ENCODE results near the gene HMBS. TPM values are rescaled to one million over a fixed set of nuclear protein-coding genes. Genes with fewer than 3 reads are reported as not detected.

The HMBS gene
- total and polyA plus RNA-seq, 4 donors: 10.5 to 224 (median 26.7) TPM

DNA sequence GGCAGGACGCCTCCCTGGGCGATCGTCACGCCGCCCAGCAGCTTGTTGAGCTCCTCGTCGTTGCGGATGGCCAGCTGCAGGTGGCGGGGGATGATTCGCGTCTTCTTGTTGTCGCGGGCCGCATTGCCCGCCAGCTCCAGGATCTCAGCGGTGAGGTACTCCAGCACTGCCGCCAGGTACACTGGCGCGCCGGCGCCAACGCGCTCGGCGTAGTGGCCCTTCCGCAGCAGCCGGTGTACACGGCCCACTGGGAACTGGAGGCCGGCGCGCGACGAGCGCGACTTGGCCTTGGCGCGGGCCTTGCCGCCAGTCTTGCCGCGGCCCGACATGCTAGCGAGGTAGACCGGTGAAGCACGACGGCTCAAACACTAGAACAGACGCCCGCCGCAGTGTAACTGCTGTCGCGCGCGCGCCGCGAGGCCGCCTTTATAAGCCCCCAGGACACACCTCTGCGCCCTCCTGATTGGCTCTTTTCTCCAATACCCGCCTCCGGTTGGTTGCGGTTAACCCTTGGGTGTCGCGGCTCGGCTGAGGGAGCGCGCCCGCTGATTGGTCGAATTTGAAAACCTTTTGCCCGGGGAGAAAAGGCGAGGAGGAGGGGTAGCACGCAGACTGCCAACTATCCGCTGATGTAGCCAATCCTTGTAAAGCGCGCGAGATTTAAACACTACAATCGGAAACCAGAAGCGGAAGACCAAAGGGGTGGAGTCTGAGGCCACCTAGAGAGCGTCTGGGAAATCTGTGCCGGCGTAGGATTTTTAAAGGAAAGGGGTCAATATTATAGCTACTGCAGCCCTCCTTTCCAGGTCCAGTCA is 10.6 kb downstream of the HMBS start:
- Histone ChIP-seq H3K9ac (ENCODE audit: low read depth in 1 of 2, low read length in 2 of 2) (peak overlapping the region; percentile 10 to 80), H3K27ac (ENCODE audit: low read depth in 1 of 2, low read length in 2 of 2) (peak overlapping the region; percentile 80 to 89), H3K9me3 (ENCODE audit: control insufficient read depth in 4 of 4, low read length in 3 of 4) (no peaks in the 10 kb centered on the region), H3K27me3 (ENCODE audit: control insufficient read depth in 4 of 4, insufficient read depth in 4 of 4, low read length in 3 of 4) (no peaks in the 10 kb centered on the region), H3K4me3 (ENCODE audit: low read depth in 1 of 3, low read length in 3 of 3) (peak overlapping the region; percentile 71 to 79 (median 75)), H3K36me3 (ENCODE audit: control insufficient read depth in 4 of 4, insufficient read depth in 3 of 4, low read depth in 1 of 4, low read length in 3 of 4) (peaks cover 4 to 23% (median 12%) of the 10 kb centered on the region in 4 donors), H3K4me1 (ENCODE audit: control insufficient read depth in 4 of 4, insufficient read depth in 4 of 4, low read length in 3 of 4) (peaks cover 0 to 32% (median 18%) of the 10 kb centered on the region in 4 donors)
- peak; percentile 99 for DNase-seq (ENCODE audit: low spot score)
- TF ChIP-seq NR2F2 (IDR thresholded peaks at IDR 0.05) (peak; percentile 61), HNF4G (IDR thresholded peaks at IDR 0.05) (no peak), SP1 (IDR thresholded peaks at IDR 0.05) (peak; percentile 91), GABPA (IDR thresholded peaks at IDR 0.05 in 1 of 2, conservative IDR thresholded peaks at IDR 0.05 in 1 of 2) (peak; percentile 51 to 80), TAF1 (conservative IDR thresholded peaks at IDR 0.05) (peak; percentile 98), RXRA (IDR thresholded peaks at IDR 0.05) (peak; percentile 13 to 30), EGR1 (IDR thresholded peaks at IDR 0.05; ENCODE audit: low read depth in 2 of 2) (peak in 1 of 2 donors; percentile 31), FOXA1 (IDR thresholded peaks at IDR 0.05) (no peak), HNF4A (conservative IDR thresholded peaks at IDR 0.05) (peak in 1 of 2 donors; percentile 8), FOXA2 (IDR thresholded peaks at IDR 0.05) (no peak), RAD21 (IDR thresholded peaks at IDR 0.05) (peak; percentile 18 to 49), YY1 (IDR thresholded peaks at IDR 0.05) (peak; percentile 70)
- TF ChIP-seq, protein P1, sequence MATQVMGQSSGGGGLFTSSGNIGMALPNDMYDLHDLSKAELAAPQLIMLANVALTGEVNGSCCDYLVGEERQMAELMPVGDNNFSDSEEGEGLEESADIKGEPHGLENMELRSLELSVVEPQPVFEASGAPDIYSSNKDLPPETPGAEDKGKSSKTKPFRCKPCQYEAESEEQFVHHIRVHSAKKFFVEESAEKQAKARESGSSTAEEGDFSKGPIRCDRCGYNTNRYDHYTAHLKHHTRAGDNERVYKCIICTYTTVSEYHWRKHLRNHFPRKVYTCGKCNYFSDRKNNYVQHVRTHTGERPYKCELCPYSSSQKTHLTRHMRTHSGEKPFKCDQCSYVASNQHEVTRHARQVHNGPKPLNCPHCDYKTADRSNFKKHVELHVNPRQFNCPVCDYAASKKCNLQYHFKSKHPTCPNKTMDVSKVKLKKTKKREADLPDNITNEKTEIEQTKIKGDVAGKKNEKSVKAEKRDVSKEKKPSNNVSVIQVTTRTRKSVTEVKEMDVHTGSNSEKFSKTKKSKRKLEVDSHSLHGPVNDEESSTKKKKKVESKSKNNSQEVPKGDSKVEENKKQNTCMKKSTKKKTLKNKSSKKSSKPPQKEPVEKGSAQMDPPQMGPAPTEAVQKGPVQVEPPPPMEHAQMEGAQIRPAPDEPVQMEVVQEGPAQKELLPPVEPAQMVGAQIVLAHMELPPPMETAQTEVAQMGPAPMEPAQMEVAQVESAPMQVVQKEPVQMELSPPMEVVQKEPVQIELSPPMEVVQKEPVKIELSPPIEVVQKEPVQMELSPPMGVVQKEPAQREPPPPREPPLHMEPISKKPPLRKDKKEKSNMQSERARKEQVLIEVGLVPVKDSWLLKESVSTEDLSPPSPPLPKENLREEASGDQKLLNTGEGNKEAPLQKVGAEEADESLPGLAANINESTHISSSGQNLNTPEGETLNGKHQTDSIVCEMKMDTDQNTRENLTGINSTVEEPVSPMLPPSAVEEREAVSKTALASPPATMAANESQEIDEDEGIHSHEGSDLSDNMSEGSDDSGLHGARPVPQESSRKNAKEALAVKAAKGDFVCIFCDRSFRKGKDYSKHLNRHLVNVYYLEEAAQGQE (IDR thresholded peaks at IDR 0.05): peak; percentile 92
- TF ChIP-seq, protein P2, sequence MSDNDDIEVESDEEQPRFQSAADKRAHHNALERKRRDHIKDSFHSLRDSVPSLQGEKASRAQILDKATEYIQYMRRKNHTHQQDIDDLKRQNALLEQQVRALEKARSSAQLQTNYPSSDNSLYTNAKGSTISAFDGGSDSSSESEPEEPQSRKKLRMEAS (IDR thresholded peaks at IDR 0.05): peak; percentile 71
- TF ChIP-seq, protein P3, sequence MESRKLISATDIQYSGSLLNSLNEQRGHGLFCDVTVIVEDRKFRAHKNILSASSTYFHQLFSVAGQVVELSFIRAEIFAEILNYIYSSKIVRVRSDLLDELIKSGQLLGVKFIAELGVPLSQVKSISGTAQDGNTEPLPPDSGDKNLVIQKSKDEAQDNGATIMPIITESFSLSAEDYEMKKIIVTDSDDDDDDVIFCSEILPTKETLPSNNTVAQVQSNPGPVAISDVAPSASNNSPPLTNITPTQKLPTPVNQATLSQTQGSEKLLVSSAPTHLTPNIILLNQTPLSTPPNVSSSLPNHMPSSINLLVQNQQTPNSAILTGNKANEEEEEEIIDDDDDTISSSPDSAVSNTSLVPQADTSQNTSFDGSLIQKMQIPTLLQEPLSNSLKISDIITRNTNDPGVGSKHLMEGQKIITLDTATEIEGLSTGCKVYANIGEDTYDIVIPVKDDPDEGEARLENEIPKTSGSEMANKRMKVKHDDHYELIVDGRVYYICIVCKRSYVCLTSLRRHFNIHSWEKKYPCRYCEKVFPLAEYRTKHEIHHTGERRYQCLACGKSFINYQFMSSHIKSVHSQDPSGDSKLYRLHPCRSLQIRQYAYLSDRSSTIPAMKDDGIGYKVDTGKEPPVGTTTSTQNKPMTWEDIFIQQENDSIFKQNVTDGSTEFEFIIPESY (IDR thresholded peaks at IDR 0.05): no peak
- TF ChIP-seq, protein P4, sequence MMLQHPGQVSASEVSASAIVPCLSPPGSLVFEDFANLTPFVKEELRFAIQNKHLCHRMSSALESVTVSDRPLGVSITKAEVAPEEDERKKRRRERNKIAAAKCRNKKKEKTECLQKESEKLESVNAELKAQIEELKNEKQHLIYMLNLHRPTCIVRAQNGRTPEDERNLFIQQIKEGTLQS (IDR thresholded peaks at IDR 0.05): no peak
- WGBS: under 1% methylated on average over 79 of the region's 79 CpGs

DNA sequence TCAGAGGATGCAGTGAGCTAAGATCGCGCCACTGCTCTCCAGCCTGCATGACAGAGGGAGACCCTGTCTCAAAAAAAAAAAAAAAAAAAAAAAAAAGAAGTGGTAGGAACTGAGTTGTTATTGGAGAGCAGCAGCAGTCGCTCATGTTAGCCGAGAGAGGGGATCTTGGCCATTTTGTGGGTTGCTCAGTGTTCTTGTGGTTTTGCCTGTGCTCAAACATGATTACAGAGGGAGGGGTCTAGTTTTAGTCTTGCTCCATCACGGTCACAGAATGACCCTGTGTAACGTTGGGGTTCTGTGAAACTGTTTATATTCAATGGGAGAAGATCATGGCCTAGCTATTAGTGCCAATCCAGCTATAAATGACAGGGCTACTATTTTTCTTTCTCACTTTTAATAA is 15.0 kb downstream of the HMBS start:
- WGBS: 74% methylated on average over 6 of the region's 6 CpGs
- H3K9ac ChIP-seq (ENCODE audit: low read depth in 1 of 2, low read length in 2 of 2): no peak overlapping the region
- H3K27me3 ChIP-seq (ENCODE audit: control insufficient read depth in 4 of 4, insufficient read depth in 4 of 4, low read length in 3 of 4): no peaks in the 10 kb centered on the region
- TF ChIP-seq YY1 (IDR thresholded peaks at IDR 0.05) (no peak), FOXA1 (IDR thresholded peaks at IDR 0.05) (no peak)
- H3K9me3 ChIP-seq (ENCODE audit: control insufficient read depth in 4 of 4, low read length in 3 of 4): no peaks in the 10 kb centered on the region
- no peak for DNase-seq (ENCODE audit: low spot score)
- no peak overlapping the region for H3K4me3 ChIP-seq (ENCODE audit: low read depth in 1 of 3, low read length in 3 of 3)
- peaks cover 0 to 35% (median 25%) of the 10 kb centered on the region in 4 donors for H3K4me1 ChIP-seq (ENCODE audit: control insufficient read depth in 4 of 4, insufficient read depth in 4 of 4, low read length in 3 of 4)
- peaks cover 4 to 18% (median 12%) of the 10 kb centered on the region in 4 donors for H3K36me3 ChIP-seq (ENCODE audit: control insufficient read depth in 4 of 4, insufficient read depth in 3 of 4, low read depth in 1 of 4, low read length in 3 of 4)
- H3K27ac ChIP-seq (ENCODE audit: low read depth in 1 of 2, low read length in 2 of 2): no peak overlapping the region

Data from liver (tissue), 9 donors.